ENCODE measurements around the gene DPYD. TPM values are rescaled to one million over a fixed set of nuclear protein-coding genes. Genes with fewer than 3 reads are reported as not detected.

The DPYD gene
- total and polyA plus RNA-seq, 11 donors: 2.6 to 38.4 (median 7.8) TPM

DNA sequence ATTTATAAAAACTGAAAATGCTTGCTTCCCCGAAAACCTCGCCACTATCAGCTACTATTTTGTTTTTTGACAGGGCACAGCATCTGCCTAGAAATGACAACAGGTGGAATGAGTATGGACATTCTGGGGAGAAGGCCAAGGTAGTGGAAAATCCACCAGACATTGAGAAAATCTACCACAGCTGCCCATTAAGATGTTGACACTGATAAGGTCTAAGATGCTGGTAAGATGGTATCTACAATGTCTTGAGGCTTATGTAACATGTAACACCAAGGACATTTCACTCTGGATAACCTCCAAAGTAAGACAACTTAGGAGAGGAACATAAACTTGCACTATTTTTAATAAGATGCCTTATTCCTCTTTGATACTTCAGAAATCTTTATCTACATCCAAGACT is 825.1 kb downstream of the DPYD start:
- H3K36me3 ChIP-seq: peaks cover 0 to 15% (median 8%) of the 10 kb centered on the region in 9 donors
- H3K4me3 ChIP-seq: no peak overlapping the region
- DNase-seq (no peak), ATAC-seq (no peak)
- no peaks in the 10 kb centered on the region for H3K27me3 ChIP-seq
- no peak for TF ChIP-seq POLR2A (IDR thresholded peaks at IDR 0.05)
- TF ChIP-seq, protein P1, sequence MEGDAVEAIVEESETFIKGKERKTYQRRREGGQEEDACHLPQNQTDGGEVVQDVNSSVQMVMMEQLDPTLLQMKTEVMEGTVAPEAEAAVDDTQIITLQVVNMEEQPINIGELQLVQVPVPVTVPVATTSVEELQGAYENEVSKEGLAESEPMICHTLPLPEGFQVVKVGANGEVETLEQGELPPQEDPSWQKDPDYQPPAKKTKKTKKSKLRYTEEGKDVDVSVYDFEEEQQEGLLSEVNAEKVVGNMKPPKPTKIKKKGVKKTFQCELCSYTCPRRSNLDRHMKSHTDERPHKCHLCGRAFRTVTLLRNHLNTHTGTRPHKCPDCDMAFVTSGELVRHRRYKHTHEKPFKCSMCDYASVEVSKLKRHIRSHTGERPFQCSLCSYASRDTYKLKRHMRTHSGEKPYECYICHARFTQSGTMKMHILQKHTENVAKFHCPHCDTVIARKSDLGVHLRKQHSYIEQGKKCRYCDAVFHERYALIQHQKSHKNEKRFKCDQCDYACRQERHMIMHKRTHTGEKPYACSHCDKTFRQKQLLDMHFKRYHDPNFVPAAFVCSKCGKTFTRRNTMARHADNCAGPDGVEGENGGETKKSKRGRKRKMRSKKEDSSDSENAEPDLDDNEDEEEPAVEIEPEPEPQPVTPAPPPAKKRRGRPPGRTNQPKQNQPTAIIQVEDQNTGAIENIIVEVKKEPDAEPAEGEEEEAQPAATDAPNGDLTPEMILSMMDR (IDR thresholded peaks at IDR 0.05): no peak
- intact Hi-C loops (cut with DNase I): no loop called here
- 95 to 98% (median 97%) methylated on average over 2 of the region's 2 CpGs for WGBS, 4 donors
- H3K4me1 ChIP-seq: peaks cover 0 to 5% (median 0%) of the 10 kb centered on the region in 12 donors
- H3K9me3 ChIP-seq: no peaks in the 10 kb centered on the region
- H3K27ac ChIP-seq: no peak overlapping the region

GRCh38 chr1:97094247-97094972 is 826.4 kb downstream of the DPYD start:
- intact Hi-C loops (cut with DNase I): no loop called here
- DNase-seq (no peak), ATAC-seq (no peak)
- TF ChIP-seq, protein P1 (IDR thresholded peaks at IDR 0.05): no peak
- TF ChIP-seq POLR2A (IDR thresholded peaks at IDR 0.05): no peak
- Histone ChIP-seq H3K9me3 (no peaks in the 10 kb centered on the region), H3K27ac (no peak overlapping the region), H3K27me3 (no peaks in the 10 kb centered on the region), H3K4me3 (no peak overlapping the region), H3K4me1 (peaks cover 0 to 5% (median 0%) of the 10 kb centered on the region in 12 donors), H3K36me3 (peaks cover 0 to 15% (median 8%) of the 10 kb centered on the region in 9 donors)
- WGBS, 4 donors: 85 to 90% (median 90%) methylated on average over 6 of the region's 6 CpGs

- no peak for DNase-seq
- ATAC-seq: no peak
- H3K4me1 ChIP-seq: peaks cover 0 to 5% (median 0%) of the 10 kb centered on the region in 12 donors
- H3K4me3 ChIP-seq: no peak overlapping the region
- H3K9me3 ChIP-seq: no peaks in the 10 kb centered on the region
- no peak overlapping the region for H3K27ac ChIP-seq
- 60 to 70% (median 64%) methylated on average over 3 of the region's 3 CpGs for WGBS, 4 donors
- H3K36me3 ChIP-seq: peaks cover 0 to 15% (median 8%) of the 10 kb centered on the region in 9 donors
- intact Hi-C loops (cut with DNase I): no loop called here
- no peaks in the 10 kb centered on the region for H3K27me3 ChIP-seq
- TF ChIP-seq POLR2A (IDR thresholded peaks at IDR 0.05): no peak
- TF ChIP-seq, protein P1 (IDR thresholded peaks at IDR 0.05): no peak
Observed at GRCh38 chr1:97093741-97094140, 827.1 kb downstream of the DPYD start.

DNA sequence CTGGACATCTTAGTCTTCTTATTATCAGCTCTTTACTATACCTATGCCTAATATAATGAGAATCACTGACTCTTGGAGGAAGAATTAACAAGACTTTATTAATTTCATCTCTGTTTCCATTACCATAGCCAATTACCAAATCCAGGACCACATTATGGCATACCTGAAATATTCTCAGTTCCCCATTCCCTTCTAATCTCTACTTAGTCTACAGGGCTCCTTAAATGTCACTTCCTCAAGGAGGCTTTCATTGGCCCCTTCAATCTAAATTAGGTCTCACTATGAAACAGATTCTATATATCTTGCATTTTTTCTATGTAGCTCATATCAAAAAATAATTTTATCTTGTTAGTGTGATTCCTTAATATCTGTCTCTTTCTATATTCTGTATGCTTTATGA is 828.0 kb downstream of the DPYD start:
- Histone ChIP-seq H3K4me3 (no peak overlapping the region), H3K27me3 (no peaks in the 10 kb centered on the region), H3K27ac (no peak overlapping the region), H3K4me1 (peaks cover 0 to 5% (median 0%) of the 10 kb centered on the region in 12 donors), H3K36me3 (peaks cover 0 to 15% (median 2%) of the 10 kb centered on the region in 9 donors), H3K9me3 (no peaks in the 10 kb centered on the region)
- TF ChIP-seq POLR2A (IDR thresholded peaks at IDR 0.05): no peak
- TF ChIP-seq, protein P1 (IDR thresholded peaks at IDR 0.05): no peak
- DNase-seq: no peak
- ATAC-seq: no peak
- intact Hi-C loops (cut with DNase I): no loop called here
